GM12801 (cell line): ENCODE results near the gene DAZAP1.

Experiments
- TF ChIP-seq, protein P1 (sequence below): IDR thresholded peaks from one replicate; pipeline ENCODE4 v1.5.1; 2011; ENCODE audit warnings: control low read depth; ENCODE audit not compliant: insufficient read length; ENCODE audit errors: extremely low read depth

The DAZAP1 gene

GRCh38 chr19:1483131-1483978 is 76.0 kb downstream of the DAZAP1 start:
- TF ChIP-seq, protein P1, sequence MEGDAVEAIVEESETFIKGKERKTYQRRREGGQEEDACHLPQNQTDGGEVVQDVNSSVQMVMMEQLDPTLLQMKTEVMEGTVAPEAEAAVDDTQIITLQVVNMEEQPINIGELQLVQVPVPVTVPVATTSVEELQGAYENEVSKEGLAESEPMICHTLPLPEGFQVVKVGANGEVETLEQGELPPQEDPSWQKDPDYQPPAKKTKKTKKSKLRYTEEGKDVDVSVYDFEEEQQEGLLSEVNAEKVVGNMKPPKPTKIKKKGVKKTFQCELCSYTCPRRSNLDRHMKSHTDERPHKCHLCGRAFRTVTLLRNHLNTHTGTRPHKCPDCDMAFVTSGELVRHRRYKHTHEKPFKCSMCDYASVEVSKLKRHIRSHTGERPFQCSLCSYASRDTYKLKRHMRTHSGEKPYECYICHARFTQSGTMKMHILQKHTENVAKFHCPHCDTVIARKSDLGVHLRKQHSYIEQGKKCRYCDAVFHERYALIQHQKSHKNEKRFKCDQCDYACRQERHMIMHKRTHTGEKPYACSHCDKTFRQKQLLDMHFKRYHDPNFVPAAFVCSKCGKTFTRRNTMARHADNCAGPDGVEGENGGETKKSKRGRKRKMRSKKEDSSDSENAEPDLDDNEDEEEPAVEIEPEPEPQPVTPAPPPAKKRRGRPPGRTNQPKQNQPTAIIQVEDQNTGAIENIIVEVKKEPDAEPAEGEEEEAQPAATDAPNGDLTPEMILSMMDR, result no peak

DNA sequence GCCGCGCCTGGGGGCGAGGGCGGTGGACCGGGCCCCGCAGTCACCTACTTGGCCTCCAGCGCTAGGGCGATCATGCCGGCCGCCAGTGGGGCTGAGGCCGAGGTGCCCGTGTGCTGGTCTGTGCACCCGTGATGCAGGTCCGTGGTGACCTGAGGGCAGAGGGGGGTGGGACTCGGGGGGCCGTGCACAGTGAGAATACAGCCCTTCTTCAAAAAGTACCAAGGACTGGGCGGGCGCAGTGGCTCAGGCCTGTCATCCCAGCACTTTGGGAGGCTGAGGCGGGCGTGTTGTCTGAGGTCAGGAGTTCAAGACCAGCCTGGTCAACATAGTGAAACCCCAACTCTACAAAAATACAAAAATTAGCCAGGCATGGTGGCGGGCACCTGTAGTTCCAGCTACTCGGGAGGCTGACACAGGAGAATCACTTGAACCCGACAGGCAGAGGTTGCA is 76.6 kb downstream of the DAZAP1 start:
- TF ChIP-seq, protein P1, result no peak
